Lung microvascular endothelial cell (primary cell): ENCODE data around the gene TOGARAM2. TPM values are rescaled to one million over a fixed set of nuclear protein-coding genes. Genes with fewer than 3 reads are reported as not detected.

Source experiments
- DNase-seq, 2 donors: peaks; one replicate each; pipeline versions ENCODE4 v3.0.0 to v3.0.0-alpha.2; 2010; ENCODE audit warnings: low read depth in 2 of 2
- total RNA-seq: library from RNA; depleted of rRNA; stranded (reverse); fragments of >200 nt; gene quantifications from 2 replicates; pipeline ENCODE4 v1.2.1, GENCODE V29; 2014

Gene TOGARAM2
- total RNA-seq, 1 donor from 2014 or later = under 0.01 TPM

DNA sequence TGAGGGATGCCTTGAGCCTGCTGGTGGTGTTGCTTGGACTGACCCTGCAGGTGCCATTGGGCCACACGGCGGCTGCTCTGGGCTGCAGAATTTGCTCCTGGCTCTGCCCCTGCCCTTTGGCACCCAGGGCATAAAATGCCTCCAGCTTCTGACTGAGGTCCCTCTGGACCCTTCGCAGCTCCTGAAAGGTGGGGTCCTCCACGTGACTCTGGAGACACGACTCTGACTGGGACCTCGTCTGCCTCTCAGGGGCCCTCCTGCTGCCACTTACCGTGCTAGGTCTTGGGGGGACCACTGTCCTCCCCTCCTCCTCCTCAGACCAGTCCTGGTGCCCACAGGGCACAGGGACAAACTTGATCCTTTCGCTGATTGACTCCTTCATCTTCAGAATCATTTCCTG, 91.2 kb downstream of the TOGARAM2 start:
- no peak for DNase-seq

DNA sequence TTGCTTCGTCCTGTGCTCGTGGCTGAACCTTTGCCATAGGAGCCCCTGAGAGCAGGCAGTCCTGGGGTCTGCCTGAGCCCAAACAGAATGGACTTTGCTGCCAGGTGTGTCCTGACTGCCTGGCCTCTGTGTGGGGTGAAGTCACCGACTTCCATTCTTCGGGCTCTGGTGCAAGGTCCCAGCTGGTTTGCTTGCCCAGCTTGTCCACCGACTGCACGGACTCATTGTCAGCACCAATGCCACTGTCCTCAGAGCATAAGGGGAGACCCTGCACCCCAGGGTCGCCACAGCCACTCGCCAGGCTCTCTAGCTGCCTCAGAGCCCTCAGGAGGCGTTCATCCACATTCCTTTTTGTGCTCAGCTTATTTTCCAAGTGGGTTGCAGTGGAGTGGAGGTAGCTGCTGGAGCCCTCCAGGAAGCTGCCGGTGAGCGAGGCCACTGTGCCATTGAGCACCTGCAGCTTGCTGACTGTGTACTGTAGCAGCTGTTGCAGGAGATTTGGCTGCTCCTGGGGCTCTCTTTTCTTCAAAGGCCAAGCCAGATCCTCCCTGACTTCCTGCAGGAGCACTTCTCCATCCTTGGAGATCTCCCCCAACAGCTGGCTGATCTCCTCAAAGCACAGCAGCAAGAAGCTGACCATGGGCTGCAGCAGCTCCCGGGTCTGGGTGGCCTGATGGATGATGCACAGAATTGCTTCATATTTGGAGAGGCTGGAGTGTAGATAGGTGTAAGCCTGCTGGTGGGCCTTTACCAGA, 92.0 kb downstream of the TOGARAM2 start:
- no peak for DNase-seq

DNA sequence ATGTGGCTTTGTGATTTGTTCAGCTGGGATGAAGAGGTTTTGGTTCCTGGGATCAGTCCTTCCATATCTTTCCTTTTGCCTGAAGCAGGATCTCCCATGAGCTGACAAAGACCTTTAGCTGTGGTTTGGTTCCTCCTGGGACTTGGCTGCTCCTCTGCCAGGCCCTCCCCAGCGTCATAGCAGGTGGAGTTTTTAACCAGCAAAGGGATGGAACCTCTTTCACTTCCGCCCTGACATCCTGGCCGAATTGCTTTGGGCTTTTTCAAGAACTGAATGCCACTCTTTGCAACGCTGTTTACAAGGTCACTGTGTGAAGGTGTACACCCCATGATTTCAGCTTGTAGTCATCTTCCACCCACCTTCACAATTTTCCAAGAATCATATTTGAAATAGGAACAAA, 92.8 kb downstream of the TOGARAM2 start:
- no peak for DNase-seq

DNA sequence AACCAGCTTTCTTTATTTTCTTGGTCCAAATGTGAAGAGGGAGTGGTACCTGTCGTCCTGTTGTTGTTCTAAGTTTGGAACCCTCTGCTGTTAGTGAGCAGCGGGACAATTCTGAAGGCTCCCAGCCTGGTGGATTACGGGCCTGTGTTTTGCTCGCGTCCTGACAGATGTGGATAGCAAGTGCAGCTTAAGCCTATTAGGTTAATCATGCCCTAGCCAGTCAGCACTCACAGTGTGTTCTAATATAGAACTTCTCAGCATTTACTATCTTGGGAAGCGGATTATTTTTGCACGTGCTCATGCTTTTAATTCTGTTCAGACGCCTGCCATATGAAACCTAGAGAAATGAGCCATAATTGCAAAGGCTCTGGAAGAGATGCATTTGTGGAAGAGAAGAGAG, 93.3 kb downstream of the TOGARAM2 start, which contains the start of gene PCARE:
Gene PCARE (minus strand): TSS at position 113 of the 400 bp plus-strand sequence. CDS start 262 bp downstream, outside the sequence.
- DNase-seq = no peak

DNA sequence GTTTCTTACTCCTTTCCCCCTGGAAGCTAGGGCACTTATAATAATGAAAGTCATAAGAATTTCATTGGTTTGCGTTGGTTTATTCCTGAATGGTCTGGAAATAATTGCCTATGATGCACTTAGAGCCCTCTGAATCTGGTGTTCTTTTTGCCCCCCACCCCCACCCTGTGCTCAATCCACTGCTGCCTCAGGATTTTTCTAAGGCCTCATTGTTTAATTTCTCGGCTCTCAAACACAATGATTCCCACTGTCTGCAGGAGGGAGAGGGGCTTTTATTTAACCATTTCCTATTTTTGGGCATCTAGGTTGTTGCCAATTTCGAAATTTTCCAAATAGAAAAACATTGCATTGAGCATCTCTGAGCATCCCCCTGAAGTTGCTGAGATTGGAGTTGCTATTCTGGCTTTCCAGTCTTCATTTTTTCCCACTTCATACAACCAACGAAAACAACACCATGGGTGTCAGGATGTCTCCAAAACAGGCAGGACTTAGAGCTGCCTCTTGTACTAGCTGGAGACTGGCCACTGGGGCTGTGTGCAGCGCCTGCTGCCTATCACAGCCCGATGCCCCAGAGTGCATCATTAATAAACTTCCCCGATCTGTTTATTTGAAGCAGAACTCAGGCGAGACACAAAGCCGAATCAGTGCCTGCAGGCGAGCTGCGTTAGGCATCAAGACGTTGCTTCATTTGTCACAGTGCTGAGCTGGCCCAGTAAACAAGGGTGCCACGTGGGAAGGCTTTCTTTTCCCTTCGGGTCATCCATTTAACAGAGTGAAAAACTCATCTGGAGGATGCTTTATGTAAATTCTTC, 95.0 kb downstream of the TOGARAM2 start:
- peak in 1 of 2 donors; percentile 3 for DNase-seq

DNA sequence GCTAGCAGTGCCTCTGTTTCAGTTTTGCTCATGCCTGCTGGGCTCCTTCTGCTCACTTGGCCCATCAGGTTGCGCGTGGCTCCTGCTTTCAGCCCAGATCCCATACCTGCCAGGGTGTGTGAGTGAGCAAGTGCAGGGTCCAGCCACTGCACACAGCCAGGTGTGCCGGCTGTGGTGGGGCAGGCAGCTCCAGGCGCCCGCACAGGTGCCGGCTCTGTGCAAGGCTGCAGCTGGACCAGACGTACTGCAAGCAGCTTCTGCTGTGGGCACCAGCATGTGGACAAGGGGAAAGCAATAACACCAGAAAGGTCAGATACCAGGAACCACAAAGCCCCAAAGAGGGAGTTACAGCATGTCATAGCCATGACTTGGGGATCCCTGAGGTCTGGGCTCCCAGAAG, 98.8 kb downstream of the TOGARAM2 start:
- no peak for DNase-seq

DNA sequence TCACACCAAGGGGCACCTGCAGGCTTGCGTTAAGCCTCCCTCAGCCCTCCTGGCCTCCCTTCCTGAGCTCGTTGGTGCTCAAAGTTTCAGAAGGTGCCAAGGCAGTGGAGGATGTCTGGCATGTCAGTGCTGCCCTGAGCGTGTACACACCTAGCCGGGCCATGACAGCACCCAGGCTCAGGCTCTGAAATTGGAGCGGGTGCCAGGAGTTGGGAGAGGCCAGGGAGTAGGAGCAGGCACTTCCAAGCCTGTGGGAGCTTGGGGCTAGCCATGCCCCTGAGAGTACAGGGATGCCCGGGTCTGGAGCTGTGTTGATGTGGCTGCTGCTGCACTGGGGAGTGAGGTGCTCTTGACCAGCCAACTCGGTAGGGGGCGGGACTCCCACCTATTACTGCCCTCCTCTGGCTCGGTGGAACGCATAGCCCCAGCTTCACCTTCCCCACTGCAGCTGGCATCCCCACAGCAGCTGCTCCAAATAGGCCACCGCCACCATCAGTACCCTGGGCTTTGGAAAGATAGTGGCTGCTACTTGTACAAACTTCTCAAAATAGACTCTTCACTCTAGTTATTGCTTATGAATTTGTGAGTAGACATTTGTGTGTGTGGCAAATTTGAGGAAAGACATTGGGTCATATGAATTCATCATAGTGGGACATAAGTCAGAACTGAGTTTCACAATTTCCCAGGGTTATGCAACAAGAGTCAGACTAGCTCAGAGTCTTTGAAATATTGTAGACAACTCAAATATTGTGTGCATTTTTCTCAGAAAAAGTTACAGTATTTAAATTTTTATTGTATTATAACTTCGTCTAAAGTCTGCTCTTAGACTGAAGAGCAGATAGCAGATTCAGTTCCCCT, 100.0 kb downstream of the TOGARAM2 start:
- DNase-seq = no peak

DNA sequence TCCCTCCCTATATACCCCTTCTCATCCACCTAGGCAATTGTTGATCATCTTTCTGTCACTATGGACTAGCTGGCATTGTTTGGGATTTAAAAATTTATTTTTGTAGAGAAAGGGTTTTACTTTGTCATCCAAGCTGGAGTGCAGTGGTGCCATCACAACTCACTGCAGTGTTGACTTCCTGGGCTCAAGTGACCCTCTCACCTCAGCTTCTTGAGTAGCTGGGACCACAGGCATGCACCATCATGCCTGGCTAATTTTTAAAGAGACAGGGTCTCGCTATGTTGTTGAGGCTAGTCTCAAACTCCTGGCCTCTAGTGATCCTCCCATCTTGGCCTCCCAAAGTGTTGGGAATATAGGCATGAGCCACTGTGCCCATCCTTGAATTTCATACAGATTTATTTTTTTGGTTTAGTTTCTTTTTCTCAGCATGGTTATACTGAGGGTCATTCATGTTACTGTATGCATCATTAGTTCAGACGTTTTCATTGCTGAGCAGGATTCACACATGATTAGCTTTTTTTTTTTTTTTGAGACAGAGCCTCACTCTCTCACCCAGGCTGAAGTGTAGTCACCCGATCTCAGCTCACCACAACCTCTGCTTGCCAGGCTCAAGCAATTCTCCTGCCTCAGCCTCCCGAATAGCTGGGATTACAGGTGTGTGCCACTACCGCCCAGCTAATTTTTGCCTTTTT, 101.9 kb downstream of the TOGARAM2 start:
- no peak for DNase-seq

DNA sequence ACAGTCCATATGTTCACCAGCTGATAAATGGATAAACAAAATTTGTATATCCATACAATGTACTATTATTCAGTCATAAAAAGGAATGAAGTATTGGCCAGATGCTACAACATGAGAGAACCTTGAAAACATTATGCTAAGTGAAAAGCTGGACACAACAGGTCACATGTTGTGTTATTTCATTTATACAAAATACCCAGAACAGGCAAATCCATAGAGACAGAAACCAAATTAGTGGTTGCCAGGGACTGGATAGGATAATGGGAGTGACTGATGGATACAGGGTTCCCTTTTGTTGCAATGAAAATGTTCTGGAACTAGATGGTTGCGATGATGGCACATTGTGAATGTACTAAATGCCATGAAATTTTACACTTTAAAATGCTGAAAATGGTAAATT, 103.5 kb downstream of the TOGARAM2 start:
- DNase-seq = no peak

DNA sequence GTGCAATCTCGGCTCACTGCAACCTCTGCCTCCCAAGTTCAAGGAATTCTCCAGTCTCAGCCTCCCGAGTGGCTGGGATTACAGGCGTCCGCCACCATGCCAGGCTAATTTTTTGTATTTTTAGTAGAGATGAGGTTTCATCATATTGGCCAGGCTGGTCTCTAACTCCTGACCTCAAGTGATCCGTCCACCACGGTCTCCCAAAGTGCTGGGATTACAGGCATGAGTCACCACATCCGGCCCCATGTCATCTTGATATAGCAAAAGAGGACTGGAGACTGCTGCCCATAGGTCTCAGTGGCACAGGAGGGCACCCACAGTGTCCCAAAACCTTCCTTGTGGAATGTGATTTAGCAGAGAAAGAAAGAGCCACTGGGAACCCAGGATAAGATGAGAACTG, 109.2 kb downstream of the TOGARAM2 start:
- DNase-seq = peak in 1 of 2 donors; percentile 9

DNA sequence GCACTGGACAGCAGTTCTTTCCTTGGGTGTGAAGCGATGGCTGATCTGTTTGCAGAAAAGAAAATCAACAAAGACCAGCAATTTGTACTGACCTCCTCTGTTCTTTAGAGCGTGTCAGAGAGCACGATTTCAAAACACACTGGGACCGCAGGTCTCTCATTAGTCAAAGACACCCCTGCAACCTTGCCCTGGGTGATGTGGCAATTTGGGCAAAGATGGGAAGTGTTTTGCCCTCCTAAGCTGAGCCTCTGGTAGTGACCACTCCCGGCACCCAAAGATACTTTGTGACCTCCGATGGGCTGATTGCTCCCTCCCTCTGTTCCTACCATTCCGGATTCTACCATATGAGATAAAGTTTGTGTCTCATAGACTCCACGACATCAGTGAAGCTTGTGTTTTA, 115.9 kb downstream of the TOGARAM2 start:
- no peak for DNase-seq

DNA sequence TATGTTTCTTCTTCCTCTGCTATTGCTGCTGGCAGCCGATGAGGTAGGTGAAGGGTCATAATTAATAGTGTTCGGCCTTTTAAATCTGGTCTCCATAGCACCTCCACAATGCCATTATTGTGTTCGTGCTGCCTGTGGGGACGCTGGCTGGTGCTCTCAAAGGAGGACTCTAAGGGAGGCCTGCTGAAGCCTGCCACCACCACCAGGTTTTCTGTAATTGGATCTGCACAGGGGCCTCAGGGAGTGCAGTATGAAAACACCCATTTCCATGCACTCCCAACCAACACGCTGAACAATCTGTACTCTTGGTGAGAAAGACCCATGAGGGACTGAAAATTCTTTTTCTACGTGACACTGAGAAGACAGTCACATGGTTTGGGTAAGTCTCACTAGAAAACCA, 116.5 kb downstream of the TOGARAM2 start:
- no peak for DNase-seq

DNA sequence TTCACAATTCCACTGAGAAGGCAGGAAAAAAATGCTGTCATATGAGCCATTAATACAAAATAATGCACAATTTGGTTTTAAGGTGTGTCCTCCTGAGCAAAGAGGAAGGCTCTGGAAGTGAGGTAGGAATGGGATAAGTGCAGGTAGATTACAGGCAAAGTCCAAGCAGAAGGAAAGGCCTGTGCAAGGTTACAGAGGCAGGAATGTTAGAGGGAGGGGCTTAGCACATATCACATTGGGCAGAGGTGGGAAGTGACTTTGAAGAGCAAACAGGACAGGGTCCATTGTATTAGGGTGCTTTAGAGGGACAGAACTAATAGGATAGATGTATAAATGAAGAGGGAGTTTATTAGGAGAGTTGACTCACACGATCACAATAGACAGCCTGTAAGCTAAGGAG, 119.5 kb downstream of the TOGARAM2 start:
- DNase-seq = no peak

Other genes starting within 250 kb of the TOGARAM2 start
- 81.7 and 87.7 TPM in 2 replicates for gene PPP1CB, start 229.5 kb upstream of the TOGARAM2 start, total RNA-seq
- gene SPDYA, start 170.5 kb upstream of the TOGARAM2 start, total RNA-seq = 0.20 and 0.22 TPM in 2 replicates
- gene TRMT61B, start 111.0 kb upstream of the TOGARAM2 start, total RNA-seq = 6.8 and 13.1 TPM in 2 replicates
- 35.3 and 51.6 TPM in 2 replicates for gene WDR43, start 86.6 kb upstream of the TOGARAM2 start, total RNA-seq
- gene PCARE, start 93.2 kb downstream of the TOGARAM2 start, total RNA-seq = not detected in 2 replicates
- gene CLIP4, start 134.1 kb downstream of the TOGARAM2 start, total RNA-seq = 13.9 and 14.2 TPM in 2 replicates